Measurements from ENCODE around the gene POLRMT. TPM values are rescaled to one million over a fixed set of nuclear protein-coding genes. Genes with fewer than 3 reads are reported as not detected.

Gene POLRMT
- total and polyA plus RNA-seq, 2 experiments from 2014 or later, result 38.7 to 60.7 TPM

GRCh38 chr19:567296-567900, 65.9 kb downstream of the POLRMT start:
- no peaks in the 10 kb centered on the region for H3K9me2 ChIP-seq (replicated peaks; ENCODE audit: insufficient read depth)
- 91% methylated on average over 12 of the region's 22 CpGs for WGBS (ENCODE audit: low lambda C conversion rate, missing lambda C conversion rate)
- peak overlapping the region; percentile 85 for H3K27ac ChIP-seq

More at GRCh38 chr19:567296-567900, 65.9 kb downstream of the POLRMT start:
- DNase-seq (ENCODE audit: low spot score), result no peak
- H3K4me1 ChIP-seq (ENCODE audit: insufficient read depth), result peaks cover 5% of the 10 kb centered on the region
- H3K27me3 ChIP-seq, result no peaks in the 10 kb centered on the region
- H3K9me3 ChIP-seq (ENCODE audit: low read depth), result no peaks in the 10 kb centered on the region
- H4K20me1 ChIP-seq (ENCODE audit: insufficient read depth, poor library complexity, severe bottlenecking), result no peaks in the 10 kb centered on the region
- TF ChIP-seq CTCF (IDR thresholded peaks at IDR 0.05; ENCODE audit: poor library complexity), result no peak
- TF ChIP-seq EZH2 (IDR thresholded peaks at IDR 0.05; ENCODE audit: borderline replicate concordance), result no peak
- no peak for TF ChIP-seq EZH2phosphoT487 (IDR thresholded peaks at IDR 0.05; ENCODE audit: low read depth, severe bottlenecking, unreplicated experiment)
- H3K79me2 ChIP-seq, result no peaks in the 10 kb centered on the region
- no peak overlapping the region for H3K4me3 ChIP-seq
- H3K4me2 ChIP-seq, result peak overlapping the region; percentile 63
- H3K36me3 ChIP-seq (replicated peaks; ENCODE audit: insufficient read depth, low read depth), result no peaks in the 10 kb centered on the region
- H2AFZ ChIP-seq, result no peak overlapping the region

Other genes starting within 250 kb of the POLRMT start
- gene C2CD4C, start 224.4 kb downstream of the POLRMT start, total RNA-seq, result 1.9 and 3.4 TPM in 2 replicates
- gene C2CD4C, start 224.4 kb downstream of the POLRMT start, polyA plus RNA-seq, result 2.7 and 4.6 TPM in 2 replicates
- 50.3 and 50.8 TPM in 2 replicates for gene SHC2, start 172.5 kb downstream of the POLRMT start, total RNA-seq
- 111 and 127 TPM in 2 replicates for gene SHC2, start 172.5 kb downstream of the POLRMT start, polyA plus RNA-seq
- 1.2 and 4.0 TPM in 2 replicates for gene MADCAM1, start 137.1 kb downstream of the POLRMT start, total RNA-seq
- gene MADCAM1, start 137.1 kb downstream of the POLRMT start, polyA plus RNA-seq, result 1.8 and 2.9 TPM in 2 replicates
- gene TPGS1, start 126.0 kb downstream of the POLRMT start, total RNA-seq, result 35.8 and 44.9 TPM in 2 replicates
- gene TPGS1, start 126.0 kb downstream of the POLRMT start, polyA plus RNA-seq, result 61.0 and 69.0 TPM in 2 replicates
- 89.9 and 105 TPM in 2 replicates for gene CDC34, start 101.8 kb downstream of the POLRMT start, total RNA-seq
- gene CDC34, start 101.8 kb downstream of the POLRMT start, polyA plus RNA-seq, result 196 and 197 TPM in 2 replicates
- not detected in 2 replicates for gene GZMM, start 89.5 kb downstream of the POLRMT start, total RNA-seq
- gene GZMM, start 89.5 kb downstream of the POLRMT start, polyA plus RNA-seq, result not detected in 2 replicates
- gene BSG, start 60.9 kb downstream of the POLRMT start, total RNA-seq, result 509 and 545 TPM in 2 replicates
- 1,282 and 1,292 TPM in 2 replicates for gene BSG, start 60.9 kb downstream of the POLRMT start, polyA plus RNA-seq
- 0.30 and 0.44 TPM in 2 replicates for gene HCN2, start 43.7 kb downstream of the POLRMT start, total RNA-seq
- 0.16 and 0.21 TPM in 2 replicates for gene HCN2, start 43.7 kb downstream of the POLRMT start, polyA plus RNA-seq
- gene FGF22, start 6.3 kb upstream of the POLRMT start, total RNA-seq, result 0.20 TPM in 1 of 2 replicates, not detected in the other
- gene FGF22, start 6.3 kb upstream of the POLRMT start, polyA plus RNA-seq, result 0.18 and 0.70 TPM in 2 replicates
- gene RNF126, start 29.7 kb upstream of the POLRMT start, total RNA-seq, result 42.7 and 43.9 TPM in 2 replicates
- 84.7 and 89.6 TPM in 2 replicates for gene RNF126, start 29.7 kb upstream of the POLRMT start, polyA plus RNA-seq
- 106 and 131 TPM in 2 replicates for gene FSTL3, start 42.9 kb upstream of the POLRMT start, total RNA-seq
- 171 and 209 TPM in 2 replicates for gene FSTL3, start 42.9 kb upstream of the POLRMT start, polyA plus RNA-seq
- gene PRSS57, start 61.9 kb upstream of the POLRMT start, total RNA-seq, result 0.16 and 2.4 TPM in 2 replicates
- 1.2 TPM in 1 of 2 replicates, not detected in the other for gene PRSS57, start 61.9 kb upstream of the POLRMT start, polyA plus RNA-seq
- 27.2 and 34.9 TPM in 2 replicates for gene PALM, start 75.4 kb upstream of the POLRMT start, total RNA-seq
- 22.1 and 23.0 TPM in 2 replicates for gene PALM, start 75.4 kb upstream of the POLRMT start, polyA plus RNA-seq
- 35.7 and 43.7 TPM in 2 replicates for gene MISP, start 117.6 kb upstream of the POLRMT start, total RNA-seq
- gene MISP, start 117.6 kb upstream of the POLRMT start, polyA plus RNA-seq, result 38.4 and 50.9 TPM in 2 replicates
- gene PTBP1, start 163.9 kb upstream of the POLRMT start, total RNA-seq, result 144 and 178 TPM in 2 replicates
- 204 and 219 TPM in 2 replicates for gene PTBP1, start 163.9 kb upstream of the POLRMT start, polyA plus RNA-seq
- 7.6 and 11.1 TPM in 2 replicates for gene PLPPR3, start 188.4 kb upstream of the POLRMT start, total RNA-seq
- 11.4 and 11.7 TPM in 2 replicates for gene PLPPR3, start 188.4 kb upstream of the POLRMT start, polyA plus RNA-seq
- not detected in 2 replicates for gene AZU1, start 194.3 kb upstream of the POLRMT start, total RNA-seq
- gene AZU1, start 194.3 kb upstream of the POLRMT start, polyA plus RNA-seq, result 0.94 TPM in 1 of 2 replicates, not detected in the other
- gene PRTN3, start 207.5 kb upstream of the POLRMT start, total RNA-seq, result not detected in 2 replicates
- gene PRTN3, start 207.5 kb upstream of the POLRMT start, polyA plus RNA-seq, result not detected in 2 replicates
- 0.83 and 1.2 TPM in 2 replicates for gene ELANE, start 218.8 kb upstream of the POLRMT start, total RNA-seq
- gene ELANE, start 218.8 kb upstream of the POLRMT start, polyA plus RNA-seq, result 0.81 and 3.0 TPM in 2 replicates
- gene CFD, start 226.1 kb upstream of the POLRMT start, total RNA-seq, result 3.3 and 9.0 TPM in 2 replicates
- 8.2 and 11.2 TPM in 2 replicates for gene CFD, start 226.1 kb upstream of the POLRMT start, polyA plus RNA-seq

All from hepatocyte (in vitro differentiated cells).